Loucy (cell line): ENCODE data around the gene BSND.

Source experiments
- EZH2phosphoT487 ChIP-seq: fragments of 200-600 bp; IDR thresholded peaks from 2 replicates; pipeline ENCODE4 v1.6.1; 2018; ENCODE audit warnings: antibody characterized with exemption, mild to moderate bottlenecking, moderate library complexity, borderline replicate concordance
- TF ChIP-seq, protein P1 (sequence below): fragments of 200-600 bp; sonication (generic); conservative IDR thresholded peaks from 2 replicates; pipeline ENCODE4 v1.5.1; 2014; ENCODE audit warnings: mild to moderate bottlenecking, antibody characterized with exemption, low read length

DNA sequence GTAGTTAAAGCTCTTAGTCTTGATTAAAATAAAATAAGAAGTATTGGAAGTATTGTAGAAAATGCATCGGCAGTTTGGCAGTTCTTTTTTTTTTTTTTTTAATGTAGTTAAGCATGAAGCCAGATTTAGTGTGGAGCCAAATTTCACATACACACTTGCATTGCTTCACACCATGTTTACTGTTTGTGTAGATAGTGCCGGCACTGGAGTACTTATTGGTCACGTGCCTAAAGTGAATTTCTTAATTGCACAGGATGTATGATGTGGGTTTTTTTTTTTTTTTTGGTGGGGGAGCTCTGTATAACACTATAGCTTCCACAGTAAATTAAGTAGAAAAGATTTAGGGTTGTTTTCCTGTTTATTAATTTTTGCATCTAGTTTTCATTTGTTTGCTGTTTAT lies 39.5 kb upstream of the BSND start:
- TF ChIP-seq, protein P1, sequence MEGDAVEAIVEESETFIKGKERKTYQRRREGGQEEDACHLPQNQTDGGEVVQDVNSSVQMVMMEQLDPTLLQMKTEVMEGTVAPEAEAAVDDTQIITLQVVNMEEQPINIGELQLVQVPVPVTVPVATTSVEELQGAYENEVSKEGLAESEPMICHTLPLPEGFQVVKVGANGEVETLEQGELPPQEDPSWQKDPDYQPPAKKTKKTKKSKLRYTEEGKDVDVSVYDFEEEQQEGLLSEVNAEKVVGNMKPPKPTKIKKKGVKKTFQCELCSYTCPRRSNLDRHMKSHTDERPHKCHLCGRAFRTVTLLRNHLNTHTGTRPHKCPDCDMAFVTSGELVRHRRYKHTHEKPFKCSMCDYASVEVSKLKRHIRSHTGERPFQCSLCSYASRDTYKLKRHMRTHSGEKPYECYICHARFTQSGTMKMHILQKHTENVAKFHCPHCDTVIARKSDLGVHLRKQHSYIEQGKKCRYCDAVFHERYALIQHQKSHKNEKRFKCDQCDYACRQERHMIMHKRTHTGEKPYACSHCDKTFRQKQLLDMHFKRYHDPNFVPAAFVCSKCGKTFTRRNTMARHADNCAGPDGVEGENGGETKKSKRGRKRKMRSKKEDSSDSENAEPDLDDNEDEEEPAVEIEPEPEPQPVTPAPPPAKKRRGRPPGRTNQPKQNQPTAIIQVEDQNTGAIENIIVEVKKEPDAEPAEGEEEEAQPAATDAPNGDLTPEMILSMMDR = no peak
- no peak for TF ChIP-seq EZH2phosphoT487
